ENCODE data around the gene TEKT5.

Gene TEKT5

DNA sequence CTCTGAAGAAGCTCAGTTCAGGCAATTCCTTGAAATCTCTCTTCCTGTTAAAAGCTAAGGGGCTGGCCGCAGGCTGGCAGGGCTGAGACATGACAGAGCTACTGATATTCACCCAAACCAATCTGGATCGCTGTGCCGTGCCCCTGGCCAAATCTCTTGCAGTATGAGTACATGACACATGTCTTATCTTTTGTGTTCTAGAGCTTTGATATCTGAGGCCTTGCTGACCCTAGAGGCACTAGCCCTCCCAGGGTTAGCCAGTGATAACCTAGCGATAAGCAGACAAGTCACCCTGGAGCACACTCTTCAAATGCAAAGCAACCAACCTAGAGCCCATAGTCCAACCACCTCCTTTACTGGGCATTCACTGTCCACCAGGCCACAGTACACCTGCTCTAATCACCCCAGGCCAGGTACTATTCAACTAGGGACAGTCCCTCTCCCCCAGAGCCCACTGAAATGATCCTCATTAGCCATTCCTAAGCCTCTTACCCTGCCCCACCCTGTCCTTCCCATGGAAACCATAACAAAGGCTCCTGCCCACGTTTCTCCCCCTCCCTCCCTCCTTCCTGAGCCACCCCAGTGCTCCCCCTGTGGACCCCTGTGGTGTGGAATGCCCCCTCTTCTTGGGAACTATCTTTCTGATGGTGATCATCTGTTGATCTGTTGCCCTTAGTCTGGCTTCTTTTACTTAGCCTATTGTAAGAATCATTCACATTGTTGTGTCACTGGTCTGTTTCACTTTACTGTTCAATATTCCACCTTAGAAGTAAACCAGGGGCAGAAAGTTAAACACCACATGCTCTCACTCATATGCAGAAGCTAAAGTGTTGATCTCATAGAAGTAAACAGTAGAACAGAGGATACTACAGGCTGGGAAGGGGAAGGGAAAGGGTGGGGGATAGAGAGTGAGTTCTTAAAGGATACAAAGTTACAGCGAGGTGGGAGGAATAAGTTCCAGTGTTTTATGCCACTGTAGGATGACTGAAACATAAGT, 52.5 kb downstream of the TEKT5 start:
- Histone ChIP-seq H2AFZ (ENCODE audit: low read depth, low read length) (no peak overlapping the region), H3K4me1 (ENCODE audit: low read length) (peaks cover 12% of the 10 kb centered on the region), H3K4me2 (ENCODE audit: low read length) (no peak overlapping the region)

DNA sequence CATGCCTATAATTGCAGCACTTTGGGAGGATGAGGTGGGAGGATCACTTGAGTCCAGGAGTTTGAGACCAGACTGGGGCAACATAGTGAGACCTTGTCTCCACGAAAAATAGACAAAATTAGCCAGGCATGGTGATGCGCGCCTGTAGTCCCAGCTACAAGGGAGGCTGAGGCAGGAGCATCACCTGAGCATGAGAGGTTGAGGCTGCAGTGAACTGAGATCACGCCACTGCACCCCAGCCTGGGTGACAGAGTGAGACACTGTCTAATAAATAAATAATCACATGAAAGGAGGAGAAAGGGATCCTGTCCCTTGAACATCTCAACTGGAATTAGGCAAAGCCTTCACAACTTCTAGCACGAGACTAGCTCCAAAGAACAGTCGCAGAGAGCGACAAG, 53.2 kb downstream of the TEKT5 start:
- Histone ChIP-seq H3K4me1 (ENCODE audit: low read length) (peaks cover 14% of the 10 kb centered on the region), H3K27me3 (ENCODE audit: low read depth, low read length) (no peaks in the 10 kb centered on the region), H3K9me3 (ENCODE audit: insufficient read depth, low read length) (no peaks in the 10 kb centered on the region), H3K9ac (ENCODE audit: low read length) (no peak overlapping the region), H4K20me1 (ENCODE audit: insufficient read depth, low read length) (no peaks in the 10 kb centered on the region), H3K4me2 (ENCODE audit: low read length) (no peak overlapping the region), H3K4me3 (ENCODE audit: low read length) (no peak overlapping the region), H2AFZ (ENCODE audit: low read depth, low read length) (no peak overlapping the region), H3K79me2 (ENCODE audit: low read length) (no peaks in the 10 kb centered on the region), H3K27ac (ENCODE audit: low read length) (no peak overlapping the region), H3K36me3 (replicated peaks; ENCODE audit: low read depth, low read length) (no peaks in the 10 kb centered on the region)
- TF ChIP-seq EZH2phosphoT487 (IDR thresholded peaks at IDR 0.05; ENCODE audit: low read depth), result no peak
- TF ChIP-seq, protein P1, sequence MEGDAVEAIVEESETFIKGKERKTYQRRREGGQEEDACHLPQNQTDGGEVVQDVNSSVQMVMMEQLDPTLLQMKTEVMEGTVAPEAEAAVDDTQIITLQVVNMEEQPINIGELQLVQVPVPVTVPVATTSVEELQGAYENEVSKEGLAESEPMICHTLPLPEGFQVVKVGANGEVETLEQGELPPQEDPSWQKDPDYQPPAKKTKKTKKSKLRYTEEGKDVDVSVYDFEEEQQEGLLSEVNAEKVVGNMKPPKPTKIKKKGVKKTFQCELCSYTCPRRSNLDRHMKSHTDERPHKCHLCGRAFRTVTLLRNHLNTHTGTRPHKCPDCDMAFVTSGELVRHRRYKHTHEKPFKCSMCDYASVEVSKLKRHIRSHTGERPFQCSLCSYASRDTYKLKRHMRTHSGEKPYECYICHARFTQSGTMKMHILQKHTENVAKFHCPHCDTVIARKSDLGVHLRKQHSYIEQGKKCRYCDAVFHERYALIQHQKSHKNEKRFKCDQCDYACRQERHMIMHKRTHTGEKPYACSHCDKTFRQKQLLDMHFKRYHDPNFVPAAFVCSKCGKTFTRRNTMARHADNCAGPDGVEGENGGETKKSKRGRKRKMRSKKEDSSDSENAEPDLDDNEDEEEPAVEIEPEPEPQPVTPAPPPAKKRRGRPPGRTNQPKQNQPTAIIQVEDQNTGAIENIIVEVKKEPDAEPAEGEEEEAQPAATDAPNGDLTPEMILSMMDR (IDR thresholded peaks at IDR 0.05; ENCODE audit: low read depth, low read length), result no peak

More for the DNA sequence above, 52.5 kb downstream of the TEKT5 start:
- no peaks in the 10 kb centered on the region for H3K9me3 ChIP-seq (ENCODE audit: insufficient read depth, low read length)
- TF ChIP-seq, protein P1 (IDR thresholded peaks at IDR 0.05; ENCODE audit: low read depth, low read length), result no peak
- TF ChIP-seq EZH2phosphoT487 (IDR thresholded peaks at IDR 0.05; ENCODE audit: low read depth), result no peak
- no peak overlapping the region for H3K9ac ChIP-seq (ENCODE audit: low read length)
- H3K4me3 ChIP-seq (ENCODE audit: low read length), result no peak overlapping the region
- H4K20me1 ChIP-seq (ENCODE audit: insufficient read depth, low read length), result no peaks in the 10 kb centered on the region
- no peaks in the 10 kb centered on the region for H3K36me3 ChIP-seq (replicated peaks; ENCODE audit: low read depth, low read length)
- no peaks in the 10 kb centered on the region for H3K27me3 ChIP-seq (ENCODE audit: low read depth, low read length)
- H3K79me2 ChIP-seq (ENCODE audit: low read length), result no peaks in the 10 kb centered on the region
- H3K27ac ChIP-seq (ENCODE audit: low read length), result no peak overlapping the region

DNA sequence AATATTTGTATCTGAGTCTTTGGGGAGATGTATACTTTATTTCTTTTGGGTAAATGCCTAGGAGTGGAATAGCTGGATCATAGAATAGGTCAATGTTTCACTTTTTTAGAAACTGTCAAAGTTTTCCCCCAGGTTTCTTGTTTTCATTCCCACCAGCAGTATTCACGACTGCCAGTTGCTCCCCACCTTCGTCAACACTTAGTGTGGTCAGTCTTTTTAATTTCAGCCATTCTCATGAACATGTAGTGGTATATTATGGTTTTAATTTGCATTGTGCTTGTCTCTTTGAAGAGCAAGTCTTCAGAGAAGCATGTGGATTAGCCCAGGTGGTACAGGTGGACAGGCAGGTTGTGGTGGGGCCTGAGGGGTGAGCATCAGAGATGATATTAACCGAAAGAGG, 53.8 kb downstream of the TEKT5 start:
- no peaks in the 10 kb centered on the region for H3K36me3 ChIP-seq (replicated peaks; ENCODE audit: low read depth, low read length)
- no peak overlapping the region for H3K4me3 ChIP-seq (ENCODE audit: low read length)
- no peak overlapping the region for H3K4me2 ChIP-seq (ENCODE audit: low read length)
- no peaks in the 10 kb centered on the region for H3K27me3 ChIP-seq (ENCODE audit: low read depth, low read length)
- TF ChIP-seq EZH2phosphoT487 (IDR thresholded peaks at IDR 0.05; ENCODE audit: low read depth), result no peak
- TF ChIP-seq, protein P1 (IDR thresholded peaks at IDR 0.05; ENCODE audit: low read depth, low read length), result no peak
- H4K20me1 ChIP-seq (ENCODE audit: insufficient read depth, low read length), result no peaks in the 10 kb centered on the region
- no peak overlapping the region for H3K9ac ChIP-seq (ENCODE audit: low read length)
- H3K79me2 ChIP-seq (ENCODE audit: low read length), result no peaks in the 10 kb centered on the region
- no peak overlapping the region for H3K27ac ChIP-seq (ENCODE audit: low read length)
- no peak overlapping the region for H2AFZ ChIP-seq (ENCODE audit: low read depth, low read length)
- H3K4me1 ChIP-seq (ENCODE audit: low read length), result peaks cover 19% of the 10 kb centered on the region
- no peaks in the 10 kb centered on the region for H3K9me3 ChIP-seq (ENCODE audit: insufficient read depth, low read length)

DNA sequence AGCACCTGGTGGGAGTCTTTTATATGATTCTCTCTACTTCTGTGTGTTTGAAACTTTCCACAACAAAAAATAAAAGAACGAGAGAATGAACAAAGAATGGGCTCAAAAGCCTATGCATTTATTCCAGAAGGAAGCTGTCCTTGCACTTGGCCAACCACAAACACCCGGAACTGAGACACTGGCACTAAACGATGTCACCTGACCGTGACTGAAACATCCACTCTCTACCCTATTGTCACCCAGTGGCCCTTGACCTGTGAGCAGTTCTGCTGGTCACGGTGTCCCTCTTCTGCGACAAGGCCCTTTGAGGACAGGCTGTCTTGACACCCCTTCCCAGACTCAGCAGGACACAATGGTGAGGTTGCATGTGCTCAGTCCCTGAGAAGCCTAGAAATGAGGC, 56.6 kb downstream of the TEKT5 start:
- H3K4me2 ChIP-seq (ENCODE audit: low read length), result no peak overlapping the region
- no peak overlapping the region for H2AFZ ChIP-seq (ENCODE audit: low read depth, low read length)
- no peak for TF ChIP-seq EZH2phosphoT487 (IDR thresholded peaks at IDR 0.05; ENCODE audit: low read depth)
- TF ChIP-seq, protein P1 (IDR thresholded peaks at IDR 0.05; ENCODE audit: low read depth, low read length), result no peak
- H3K36me3 ChIP-seq (replicated peaks; ENCODE audit: low read depth, low read length), result peaks cover 6% of the 10 kb centered on the region
- H3K27ac ChIP-seq (ENCODE audit: low read length), result no peak overlapping the region
- no peak overlapping the region for H3K9ac ChIP-seq (ENCODE audit: low read length)
- H3K4me3 ChIP-seq (ENCODE audit: low read length), result no peak overlapping the region
- H3K27me3 ChIP-seq (ENCODE audit: low read depth, low read length), result 0 out of 2 replicates have a peak, but pooled peaks cover 7% of the 10 kb centered on the region
- peaks cover 26% of the 10 kb centered on the region for H3K4me1 ChIP-seq (ENCODE audit: low read length)
- H3K9me3 ChIP-seq (ENCODE audit: insufficient read depth, low read length), result peaks cover 4% of the 10 kb centered on the region; the same call in 1 of the 2 replicates
- no peaks in the 10 kb centered on the region for H3K79me2 ChIP-seq (ENCODE audit: low read length)
- no peaks in the 10 kb centered on the region for H4K20me1 ChIP-seq (ENCODE audit: insufficient read depth, low read length)
